ENCODE measurements around the gene KLHL12.

KLHL12 gene

GRCh38 chr1:202857136-202857610 lies 69.9 kb downstream of the KLHL12 start:
- DNase-seq (ENCODE audit: low read depth) = no peak
- no peak for TF ChIP-seq CTCF (conservative IDR thresholded peaks at IDR 0.05; ENCODE audit: low read depth, low read length)
- no peak overlapping the region for H3K4me3 ChIP-seq (ENCODE audit: low read length)

GRCh38 chr1:202856014-202856413 lies 71.0 kb downstream of the KLHL12 start:
- no peak for TF ChIP-seq CTCF (conservative IDR thresholded peaks at IDR 0.05; ENCODE audit: low read depth, low read length)
- H3K4me3 ChIP-seq (ENCODE audit: low read length) = no peak overlapping the region
- DNase-seq (ENCODE audit: low read depth) = no peak

- no peak for TF ChIP-seq CTCF (conservative IDR thresholded peaks at IDR 0.05; ENCODE audit: low read depth, low read length)
- DNase-seq (ENCODE audit: low read depth) = no peak
- no peak overlapping the region for H3K4me3 ChIP-seq (ENCODE audit: low read length)
Measured at GRCh38 chr1:202854787-202855186, 72.2 kb downstream of the KLHL12 start.

- peak; percentile 28 for DNase-seq (ENCODE audit: low read depth)
- TF ChIP-seq CTCF (conservative IDR thresholded peaks at IDR 0.05; ENCODE audit: low read depth, low read length) = peak; percentile 84
- H3K4me3 ChIP-seq (ENCODE audit: low read length) = no peak overlapping the region
Measured at GRCh38 chr1:202852163-202852904, 74.7 kb downstream of the KLHL12 start.

- TF ChIP-seq CTCF (conservative IDR thresholded peaks at IDR 0.05; ENCODE audit: low read depth, low read length) = no peak
- DNase-seq (ENCODE audit: low read depth) = no peak
- no peak overlapping the region for H3K4me3 ChIP-seq (ENCODE audit: low read length)
Measured at GRCh38 chr1:202850593-202851362, 76.3 kb downstream of the KLHL12 start.

GRCh38 chr1:202848191-202848542 lies 78.9 kb downstream of the KLHL12 start:
- DNase-seq (ENCODE audit: low read depth) = no peak
- no peak for TF ChIP-seq CTCF (conservative IDR thresholded peaks at IDR 0.05; ENCODE audit: low read depth, low read length)
- no peak overlapping the region for H3K4me3 ChIP-seq (ENCODE audit: low read length)

Measured in retinal pigment epithelial cell (primary cell).